Measurements from ENCODE around the gene UPK3BL2.
"Not testable (repeated sequence)": the region's sequence is repeated elsewhere in the genome, so short reads cannot be mapped to it uniquely, and the experiment has no call there.

The UPK3BL2 gene, protein sequence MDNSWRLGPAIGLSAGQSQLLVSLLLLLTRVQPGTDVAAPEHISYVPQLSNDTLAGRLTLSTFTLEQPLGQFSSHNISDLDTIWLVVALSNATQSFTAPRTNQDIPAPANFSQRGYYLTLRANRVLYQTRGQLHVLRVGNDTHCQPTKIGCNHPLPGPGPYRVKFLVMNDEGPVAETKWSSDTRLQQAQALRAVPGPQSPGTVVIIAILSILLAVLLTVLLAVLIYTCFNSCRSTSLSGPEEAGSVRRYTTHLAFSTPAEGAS

DNA sequence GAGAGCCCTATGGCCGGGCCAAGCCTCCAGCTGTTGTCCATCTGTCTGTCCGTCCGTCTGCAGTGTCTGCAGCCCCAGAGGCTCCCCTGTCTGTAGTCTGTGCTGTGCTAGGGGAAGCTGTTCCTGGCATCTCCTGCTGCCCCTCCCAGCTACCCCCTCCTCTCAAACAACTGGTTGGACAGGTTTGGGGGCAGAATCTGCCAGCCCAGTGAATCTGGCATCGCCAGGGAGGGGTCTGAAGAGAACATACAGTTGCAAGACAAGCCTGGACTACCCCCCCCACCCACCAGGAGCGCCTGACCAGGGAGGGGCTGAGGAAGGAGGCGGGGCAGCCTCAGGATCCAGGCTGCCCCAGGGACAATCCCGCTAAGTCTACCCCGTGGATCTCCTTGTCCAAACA lies at the start of gene UPK3BL2:
TSS of gene UPK3BL2 (minus strand) at position 101 of the 400 bp plus-strand sequence. CDS start at position 41, 60 bp downstream.
- DNase-seq (ENCODE audit: low spot score): not testable (repeated sequence)

DNA sequence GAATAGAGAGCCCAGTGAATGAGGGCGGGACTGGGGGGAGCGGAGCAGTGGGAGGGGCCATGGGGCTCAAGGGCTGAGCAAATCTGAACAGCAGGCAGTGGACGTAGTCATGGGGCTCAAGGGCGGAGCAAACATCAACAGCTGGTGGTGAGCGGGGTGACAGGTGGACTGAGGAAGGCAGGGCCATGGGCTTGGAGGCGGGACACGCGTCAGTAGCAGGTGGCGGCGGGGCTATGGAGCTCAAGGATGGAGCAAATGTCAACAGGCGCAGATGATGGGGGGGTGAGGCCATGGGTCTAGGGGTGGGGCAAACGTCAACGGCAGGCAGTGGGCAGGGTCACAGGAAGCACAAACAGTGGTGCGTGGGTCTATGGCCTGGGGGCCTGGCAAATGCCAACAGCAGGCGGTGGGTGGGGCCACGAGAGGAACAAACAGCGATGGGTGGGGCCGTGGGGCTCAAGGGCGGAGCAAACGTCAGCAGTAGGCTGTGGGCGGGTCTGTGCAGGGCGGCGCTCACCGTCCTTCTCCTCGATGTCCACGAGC lies 49.1 kb upstream of the UPK3BL2 start:
- DNase-seq (ENCODE audit: low spot score): not testable (repeated sequence)

DNA sequence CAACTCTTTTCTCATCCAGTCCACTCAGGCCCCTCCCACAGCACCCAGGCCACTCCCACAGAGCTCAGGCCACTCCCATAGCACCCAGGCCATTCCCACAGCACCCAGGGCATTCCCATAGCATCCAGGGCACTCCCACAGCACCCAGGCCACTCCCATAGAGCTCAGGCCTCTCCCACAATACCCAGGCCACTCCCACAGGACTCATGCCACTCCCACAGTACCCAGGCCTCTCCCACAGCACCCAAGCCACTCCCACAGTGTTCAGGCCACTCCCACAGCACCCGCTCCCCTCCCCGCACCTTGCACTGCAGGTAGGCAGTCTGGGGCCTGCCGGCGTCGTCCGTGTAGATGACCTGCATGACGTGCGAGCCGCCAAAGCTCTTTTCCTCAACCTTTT lies 46.4 kb upstream of the UPK3BL2 start:
- not testable (repeated sequence) for DNase-seq (ENCODE audit: low spot score)

DNA sequence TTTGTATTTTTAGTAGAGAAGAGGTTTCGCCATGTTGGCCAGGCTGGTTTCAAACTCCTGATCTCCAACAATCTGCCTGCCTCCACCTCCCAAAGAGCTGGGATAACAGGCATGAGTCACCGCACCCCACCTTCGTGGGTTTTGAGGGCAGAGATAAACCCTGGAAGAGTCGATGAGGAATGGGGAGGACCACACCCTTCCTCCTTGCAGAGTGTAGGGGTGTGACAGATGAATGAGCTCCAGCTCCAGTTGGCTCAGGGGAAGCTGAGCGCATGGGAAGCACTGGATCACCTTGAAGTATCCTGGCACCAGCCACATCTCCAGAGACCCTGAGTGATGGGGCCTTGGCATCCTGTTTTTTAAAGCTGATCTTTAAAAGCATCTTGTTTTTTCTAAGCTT lies 40.0 kb upstream of the UPK3BL2 start:
- DNase-seq (ENCODE audit: low spot score): not testable (repeated sequence)

DNA sequence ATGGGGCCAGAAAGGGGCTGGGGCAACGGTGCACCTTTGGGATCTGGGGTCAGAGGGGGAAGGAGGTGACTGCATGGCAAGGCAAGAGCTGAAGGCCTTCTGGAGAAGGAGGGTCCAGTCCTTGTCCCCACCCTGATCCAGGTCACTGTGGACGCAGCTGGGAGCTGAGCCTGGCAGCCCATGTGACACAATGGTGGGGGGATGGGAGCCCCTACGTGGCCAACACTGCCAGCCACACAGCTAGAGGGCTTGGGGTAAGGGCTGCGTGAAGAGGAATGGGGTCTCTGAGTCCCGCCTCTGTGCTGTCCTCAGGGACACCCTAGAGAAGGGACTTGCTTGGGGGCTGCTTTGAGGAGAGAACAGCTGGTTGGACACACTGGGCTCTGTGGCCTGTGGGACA lies 38.2 kb upstream of the UPK3BL2 start:
- DNase-seq (ENCODE audit: low spot score): not testable (repeated sequence)

DNA sequence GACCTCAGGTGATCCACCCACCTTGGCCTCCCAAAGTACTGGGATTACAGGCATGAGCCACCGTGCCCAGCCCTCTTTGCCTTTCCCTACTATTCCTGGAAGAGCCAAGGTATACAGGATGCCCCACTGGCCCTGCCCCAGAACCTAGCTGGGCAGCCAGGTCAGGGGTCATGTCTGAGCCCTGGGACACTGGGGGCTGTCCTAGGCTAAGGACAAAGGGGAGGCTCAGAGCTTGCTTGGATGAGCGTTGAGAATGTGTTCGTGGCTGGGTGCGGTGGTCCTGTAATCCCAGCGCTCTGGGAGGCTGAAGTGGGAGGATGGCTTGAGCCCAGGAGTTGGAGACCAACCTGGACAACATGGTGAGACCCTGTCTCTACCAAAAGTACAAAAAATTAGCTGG lies 35.0 kb upstream of the UPK3BL2 start:
- DNase-seq (ENCODE audit: low spot score): not testable (repeated sequence)

DNA sequence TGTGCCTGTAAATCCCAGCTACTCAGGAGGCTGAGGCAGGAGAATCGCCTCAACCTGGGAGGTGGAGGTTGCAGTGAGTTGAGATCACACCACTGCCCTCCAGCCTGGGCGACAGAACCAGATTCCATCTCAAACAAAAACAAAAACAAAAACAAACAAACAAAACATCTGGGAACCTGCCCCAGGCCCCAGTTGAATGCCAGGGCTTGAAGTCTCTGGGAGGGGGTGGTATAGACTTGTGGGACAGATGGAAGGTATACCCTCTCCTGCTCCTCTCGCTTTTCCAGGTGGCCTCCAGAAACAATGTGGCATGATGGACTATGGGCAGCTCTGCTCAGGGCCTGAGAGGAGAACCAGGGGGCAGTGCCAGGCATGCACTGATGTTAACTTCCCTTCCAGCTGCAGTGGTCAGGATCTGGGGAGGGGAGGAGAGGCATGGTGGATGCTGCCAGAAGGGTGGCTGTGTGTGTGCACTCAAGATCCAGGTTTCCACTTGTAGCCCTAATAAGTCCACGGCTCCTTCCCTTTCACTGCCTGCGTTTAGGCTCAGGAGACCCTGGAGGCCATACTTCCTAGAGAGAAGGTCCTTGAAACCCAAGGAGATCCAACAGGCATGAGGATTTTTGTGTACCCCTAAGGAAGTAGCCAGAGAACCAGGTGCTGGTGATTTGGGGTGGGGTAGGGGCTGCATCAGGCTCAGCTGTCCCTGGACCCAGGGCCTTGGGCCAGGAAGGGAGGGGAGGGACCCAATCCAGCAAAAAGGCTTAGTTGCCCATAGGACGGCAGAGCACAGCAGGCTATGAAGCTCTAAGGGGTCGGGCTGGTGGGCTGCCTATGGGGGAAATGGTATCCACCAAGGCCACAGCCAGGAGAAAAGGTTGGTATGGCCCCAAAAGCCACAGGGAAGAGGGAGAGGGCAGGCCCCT lies 34.1 kb upstream of the UPK3BL2 start:
- DNase-seq (ENCODE audit: low spot score): not testable (repeated sequence)

DNA sequence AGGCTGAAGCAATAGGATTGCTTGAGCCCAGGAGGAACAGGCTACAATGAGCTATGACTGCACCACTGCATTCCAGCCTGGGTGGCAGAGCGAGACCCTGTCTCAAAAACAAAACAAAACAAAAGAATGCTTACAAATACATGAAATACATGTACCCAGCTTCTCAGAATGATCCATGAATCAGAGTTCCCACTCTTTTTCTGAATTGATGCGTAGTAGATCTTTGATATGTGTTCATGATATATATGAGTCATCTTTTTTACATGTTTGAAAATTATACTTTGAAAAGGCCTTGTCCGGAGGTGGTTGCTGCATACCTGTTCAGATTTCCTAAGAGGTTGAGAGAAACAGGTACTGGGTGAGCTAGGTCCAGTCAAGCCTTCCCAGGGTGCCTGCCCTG lies 32.9 kb upstream of the UPK3BL2 start:
- DNase-seq (ENCODE audit: low spot score): not testable (repeated sequence)

DNA sequence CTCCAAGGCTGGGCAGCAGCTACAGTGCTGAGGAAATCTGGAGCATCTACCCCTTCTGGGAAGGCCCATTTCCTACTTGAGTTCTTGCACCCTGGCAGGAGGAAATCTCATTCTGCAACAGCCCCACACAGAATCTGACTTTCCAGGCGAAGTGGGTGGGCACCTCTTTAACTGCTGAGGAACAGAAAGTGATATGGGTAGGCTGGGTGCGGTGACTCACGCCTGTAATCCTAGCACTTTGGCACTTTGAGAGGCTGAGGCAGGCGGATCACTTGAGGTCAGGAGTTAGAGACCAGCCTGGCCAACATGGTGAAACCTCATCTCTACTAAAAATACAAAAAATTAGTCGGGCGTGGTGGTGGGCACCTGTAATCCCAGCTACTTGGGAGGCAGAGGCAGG lies 31.1 kb upstream of the UPK3BL2 start:
- not testable (repeated sequence) for DNase-seq (ENCODE audit: low spot score)

DNA sequence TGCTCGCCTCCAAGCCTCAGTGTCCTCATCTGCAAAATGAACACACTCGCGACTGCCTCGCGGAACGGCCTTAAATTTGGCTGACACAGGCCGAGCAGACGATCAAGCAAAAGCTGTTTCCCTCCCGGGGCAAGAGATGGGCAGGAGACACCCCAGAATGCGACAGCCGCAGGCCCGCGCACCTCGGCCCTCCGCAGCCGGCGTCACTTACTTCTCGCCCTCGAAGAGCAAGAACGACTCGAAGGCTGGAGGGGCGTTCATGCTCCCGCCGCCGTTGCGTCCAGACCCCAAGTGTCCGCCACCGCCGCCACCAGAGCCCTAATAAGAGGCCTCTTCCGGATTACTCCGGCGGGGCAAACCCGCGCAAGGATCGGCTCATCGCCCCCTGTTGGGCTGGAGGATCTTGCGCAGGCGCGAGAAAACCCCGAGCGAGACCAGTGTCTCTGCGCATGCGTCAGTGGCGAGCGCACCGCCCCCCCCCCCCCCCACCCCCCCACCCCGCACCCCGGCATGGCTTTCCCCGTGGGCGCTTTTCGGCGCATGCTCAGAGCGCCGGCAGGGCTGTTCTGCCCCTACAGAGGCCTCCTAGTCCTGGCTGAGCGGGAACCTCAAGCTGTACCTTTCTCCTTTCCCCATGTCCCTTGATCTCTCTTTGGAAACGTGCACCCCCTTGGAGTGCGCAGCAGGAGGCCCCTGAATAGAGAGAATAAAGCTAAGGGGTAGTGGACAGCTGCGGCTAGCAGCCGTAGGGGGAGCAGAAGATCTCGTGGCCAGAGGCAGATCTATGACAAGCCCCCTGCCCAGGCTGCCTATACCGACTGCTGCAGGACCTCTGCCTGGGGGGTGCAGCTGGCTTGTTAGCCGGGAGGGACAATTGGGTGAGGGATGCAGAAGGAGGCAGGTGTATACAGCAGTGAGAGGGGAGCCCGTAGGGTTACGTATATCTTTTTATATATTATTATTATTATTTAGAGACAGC lies 29.1 kb upstream of the UPK3BL2 start, which contains the start of gene POLR2J3:
TSS of gene POLR2J3 (minus strand) at position 323 of the 979 bp plus-strand sequence. CDS start at position 261, 62 bp downstream.
- DNase-seq (ENCODE audit: low spot score): peak; percentile 94

DNA sequence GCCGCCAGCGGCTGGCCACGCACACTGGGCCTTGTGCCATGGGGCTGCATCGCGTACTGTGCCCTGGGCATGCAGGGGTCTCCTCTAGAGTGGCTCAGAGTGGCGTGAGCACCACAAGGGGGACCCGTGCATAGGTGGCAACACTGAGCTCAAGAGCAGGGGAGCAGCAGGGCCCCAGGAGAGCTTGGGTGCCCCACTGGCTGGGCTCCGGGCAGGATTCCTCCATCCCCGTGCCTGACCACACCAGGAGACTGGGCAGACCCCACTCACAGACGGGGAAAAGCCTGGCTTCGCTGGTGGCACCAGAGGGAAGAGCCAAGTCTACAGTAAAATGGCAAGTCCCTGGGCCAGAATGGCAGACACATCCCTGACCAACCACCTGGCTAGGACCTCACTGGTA lies 25.1 kb upstream of the UPK3BL2 start:
- DNase-seq (ENCODE audit: low spot score): not testable (repeated sequence)

DNA sequence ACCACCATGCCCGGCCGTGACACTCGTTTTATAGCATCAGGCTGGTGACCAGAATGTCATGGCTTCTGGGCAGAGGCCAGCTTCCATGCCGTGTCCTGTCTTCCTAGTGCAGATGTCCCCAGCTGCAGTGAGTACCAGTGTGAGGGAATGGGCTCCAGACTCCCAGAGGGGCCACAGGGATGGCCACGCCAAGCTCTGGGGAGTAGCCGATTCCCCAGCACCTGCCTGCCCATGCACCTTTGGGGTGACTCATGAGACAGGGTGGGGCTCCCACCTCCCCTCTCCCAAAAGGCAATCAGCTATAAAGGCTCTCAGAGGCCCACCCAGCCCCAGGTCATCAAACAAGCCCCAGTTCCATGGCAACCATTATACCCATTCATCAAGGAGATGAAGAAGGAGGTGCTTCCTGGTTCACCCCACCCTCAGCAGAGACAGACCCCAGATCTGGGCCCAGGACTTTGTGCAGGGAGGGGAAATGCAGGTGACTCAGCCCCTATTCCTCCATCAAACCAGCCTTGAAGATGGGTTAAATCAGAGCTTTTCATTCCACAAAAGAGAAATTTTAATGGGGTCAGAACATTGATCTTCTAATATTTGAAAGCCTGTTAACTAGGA lies 7.4 kb upstream of the UPK3BL2 start, which contains the start of gene SPDYE2:
TSS of gene SPDYE2 (plus strand) at position 419 of the 615 bp plus-strand sequence. CDS start 2,030 bp downstream, outside the sequence.
- not testable (repeated sequence) for DNase-seq (ENCODE audit: low spot score)

DNA sequence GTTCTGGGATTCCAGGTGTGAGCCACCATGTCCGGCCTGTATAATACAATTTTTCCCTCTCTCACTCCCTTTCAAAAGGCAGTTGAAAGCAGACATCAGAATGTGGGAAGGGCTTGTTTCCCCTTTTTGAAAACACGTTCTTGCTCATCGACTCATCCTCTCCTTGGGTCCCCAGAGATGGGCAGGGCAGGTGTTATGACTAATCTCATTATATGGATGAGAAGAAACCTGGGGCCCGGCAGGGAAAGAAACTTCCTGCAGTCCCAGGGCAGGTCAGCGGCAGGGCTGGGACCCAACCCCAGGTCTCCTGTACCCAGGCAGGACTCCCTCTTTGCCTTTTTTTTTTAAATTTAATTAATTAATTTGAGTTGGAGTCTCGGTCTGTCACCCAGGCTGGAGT lies 2.9 kb upstream of the UPK3BL2 start:
- DNase-seq (ENCODE audit: low spot score): not testable (repeated sequence)

DNA sequence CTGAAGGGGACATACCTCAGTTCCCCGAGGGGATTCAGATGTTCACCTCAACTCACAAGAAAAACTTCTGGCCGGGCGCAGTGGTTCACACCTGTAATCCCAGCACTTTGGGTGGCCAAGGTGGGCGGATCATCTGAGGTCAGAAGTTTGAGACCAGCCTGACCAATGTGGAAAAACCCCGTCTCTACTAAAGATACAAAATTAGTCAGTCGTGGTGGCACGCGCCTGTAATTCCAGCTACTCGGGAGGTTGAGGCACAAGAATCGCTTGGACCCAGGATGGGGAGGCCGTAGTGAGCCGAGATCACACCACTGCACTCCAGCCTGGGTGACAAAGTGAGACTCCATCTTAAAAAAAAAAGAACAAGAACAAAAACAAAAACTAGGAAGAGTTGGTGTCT lies 1.8 kb upstream of the UPK3BL2 start:
- not testable (repeated sequence) for DNase-seq (ENCODE audit: low spot score)

DNA sequence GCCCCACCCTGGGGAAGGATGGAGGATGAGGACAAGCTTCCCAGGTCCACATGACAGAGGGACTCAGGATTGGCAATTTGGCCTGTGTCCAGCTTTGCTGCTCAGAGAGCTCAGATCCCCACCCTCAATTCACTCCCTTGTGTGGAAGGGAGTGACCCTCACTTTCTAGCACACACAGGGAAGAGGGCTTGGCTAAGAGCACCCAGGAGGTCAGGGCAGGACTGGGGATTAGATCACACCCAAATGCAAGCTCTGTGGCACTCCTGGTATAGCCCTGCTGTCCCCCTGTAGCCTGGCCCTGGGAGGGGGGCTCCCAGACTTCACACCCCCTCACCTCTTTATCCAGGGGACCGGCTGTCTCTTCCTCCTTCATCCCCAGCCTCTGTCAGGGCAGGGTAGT lies 876 bp upstream of the UPK3BL2 start:
- DNase-seq (ENCODE audit: low spot score): not testable (repeated sequence)

DNA sequence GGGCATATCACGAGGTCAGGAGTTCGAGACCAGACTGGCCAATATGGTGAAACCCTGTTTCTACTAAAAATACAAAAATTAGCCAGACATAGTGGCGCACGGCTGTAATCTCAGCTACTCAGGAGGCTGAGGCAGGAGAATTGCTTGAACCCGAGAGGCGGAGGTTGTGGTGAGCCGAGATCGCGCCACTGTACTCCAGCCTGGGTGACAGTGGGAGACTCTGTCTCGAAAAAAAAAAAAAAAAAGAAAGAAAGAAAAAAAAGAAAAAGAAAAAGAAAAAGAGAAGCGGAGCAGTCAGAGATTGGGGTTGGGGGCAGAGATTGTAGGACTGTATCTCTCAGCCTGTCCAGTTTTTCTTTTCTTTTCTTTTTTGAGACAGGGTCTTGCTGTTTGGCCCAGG lies 725 bp downstream of the UPK3BL2 start:
- DNase-seq (ENCODE audit: low spot score): not testable (repeated sequence)

DNA sequence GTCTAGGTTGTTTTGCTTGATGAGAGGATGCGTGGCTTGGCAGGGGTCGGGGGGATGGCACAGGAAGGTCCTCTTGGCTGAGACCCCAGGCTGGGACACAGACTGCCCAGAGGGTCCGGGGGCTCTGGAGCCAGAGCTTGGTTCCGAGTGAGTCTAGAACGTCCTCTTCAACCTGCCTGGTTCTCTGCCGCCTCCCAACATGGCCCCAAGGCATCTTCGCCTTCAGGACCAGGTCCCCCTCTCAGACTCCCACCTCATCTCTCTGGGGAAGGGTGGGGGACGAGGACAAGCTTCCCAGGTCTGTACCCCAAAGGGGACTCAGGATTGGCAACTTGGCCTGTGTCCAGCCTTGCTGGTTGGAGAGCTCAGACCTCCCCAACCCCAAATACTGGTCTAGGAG lies 1.4 kb downstream of the UPK3BL2 start:
- DNase-seq (ENCODE audit: low spot score): not testable (repeated sequence)

DNA sequence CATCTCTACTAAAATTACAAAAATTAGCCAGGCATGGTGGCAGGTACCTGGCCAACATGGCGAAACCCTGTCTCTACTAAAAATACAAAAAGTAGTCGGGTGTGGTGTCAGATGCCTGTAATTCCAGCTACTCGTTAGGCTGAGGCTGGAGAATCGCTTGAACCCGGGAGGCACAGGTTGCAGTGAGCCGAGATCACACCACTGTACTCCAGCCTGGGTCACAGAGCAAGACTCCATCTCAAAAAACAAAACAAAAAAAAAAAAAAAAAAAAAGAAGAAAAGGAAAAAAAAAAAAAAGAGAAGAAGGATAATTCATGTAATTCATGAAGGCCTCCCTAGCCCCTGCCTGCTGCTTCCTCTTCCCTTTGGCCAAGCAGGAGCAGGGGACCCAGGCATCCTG lies 2.9 kb downstream of the UPK3BL2 start:
- DNase-seq (ENCODE audit: low spot score): not testable (repeated sequence)

DNA sequence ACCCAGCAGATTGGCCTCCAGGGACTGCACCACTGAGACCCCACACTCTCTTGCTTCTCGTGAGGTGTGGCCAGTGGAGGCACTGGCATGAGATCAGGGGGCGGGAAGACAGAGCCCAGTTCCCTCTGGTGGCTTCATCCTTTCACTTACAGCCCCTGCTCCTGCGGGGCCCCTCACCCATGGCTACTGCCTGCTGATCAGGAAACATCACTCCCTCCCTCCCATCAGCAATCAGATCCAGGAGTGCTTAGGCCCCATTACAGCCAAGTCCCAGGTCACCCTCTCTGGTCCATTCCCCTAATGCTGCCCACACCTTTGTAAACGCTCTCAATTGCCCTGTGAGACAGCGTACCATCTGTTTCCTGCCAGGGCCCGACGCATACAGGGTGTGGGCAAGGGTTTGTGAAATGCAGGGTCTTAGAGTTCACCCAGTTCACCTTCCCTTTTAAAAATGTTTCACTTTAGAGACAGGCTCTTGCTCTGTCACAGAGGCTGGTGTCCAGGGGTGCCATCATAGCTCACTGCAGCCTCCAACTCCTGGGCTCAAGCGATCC lies 8.4 kb downstream of the UPK3BL2 start:
- not testable (repeated sequence) for DNase-seq (ENCODE audit: low spot score)

DNA sequence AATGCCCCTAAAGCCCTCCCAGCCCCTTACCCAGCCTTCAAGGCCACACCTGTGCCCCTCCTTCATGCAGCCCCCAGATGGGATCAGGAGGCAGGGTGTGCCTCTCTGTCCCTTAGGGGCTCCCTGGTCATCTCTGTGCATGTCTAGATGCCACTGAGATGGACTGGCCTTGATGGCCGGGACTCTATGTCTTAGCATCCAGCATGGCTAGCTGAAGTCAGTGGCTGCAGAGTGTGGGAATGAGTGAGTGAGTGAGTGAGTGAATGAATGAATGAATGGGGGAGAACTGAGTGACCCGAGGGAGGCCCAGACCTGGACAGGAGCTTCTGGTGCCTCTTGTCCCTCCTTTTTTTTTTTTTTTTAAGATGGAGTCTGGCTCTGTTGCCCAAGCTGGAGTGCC lies 11.4 kb downstream of the UPK3BL2 start:
- not testable (repeated sequence) for DNase-seq (ENCODE audit: low spot score)
